ENCODE data around the gene ACSM5.
"Not testable (repeated sequence)": the region's sequence is repeated elsewhere in the genome, so short reads cannot be mapped to it uniquely, and the experiment has no call there.

Gene ACSM5

GRCh38 chr16:20399185-20399584, 10.1 kb upstream of the ACSM5 start:
- DNase-seq (ENCODE audit: low read depth), result no peak

- DNase-seq (ENCODE audit: low read depth), result no peak
Measured at GRCh38 chr16:20401066-20401465, 8.3 kb upstream of the ACSM5 start.

- DNase-seq (ENCODE audit: low read depth), result no peak
Measured at GRCh38 chr16:20401475-20402016, 7.8 kb upstream of the ACSM5 start.

GRCh38 chr16:20402651-20403050, 6.7 kb upstream of the ACSM5 start:
- DNase-seq (ENCODE audit: low read depth), result no peak

- DNase-seq (ENCODE audit: low read depth), result no peak
Measured at GRCh38 chr16:20404637-20405036, 4.7 kb upstream of the ACSM5 start, which contains the start of gene PDILT. TSS of gene PDILT (minus strand) at chr16:20404737. CDS start at chr16:20399300, 5,437 bp downstream.

- no peak for DNase-seq (ENCODE audit: low read depth)
Measured at GRCh38 chr16:20410121-20410723, 888 bp downstream of the ACSM5 start.

GRCh38 chr16:20411055-20411454, 1.7 kb downstream of the ACSM5 start:
- no peak for DNase-seq (ENCODE audit: low read depth)

GRCh38 chr16:20415541-20415940, 6.2 kb downstream of the ACSM5 start:
- DNase-seq (ENCODE audit: low read depth), result no peak

- DNase-seq (ENCODE audit: low read depth), result not testable (repeated sequence)
Measured at GRCh38 chr16:20419093-20419492, 9.8 kb downstream of the ACSM5 start.

- DNase-seq (ENCODE audit: low read depth), result not testable (repeated sequence)
Measured at GRCh38 chr16:20421748-20422147, 12.4 kb downstream of the ACSM5 start.

- not testable (repeated sequence) for DNase-seq (ENCODE audit: low read depth)
Measured at GRCh38 chr16:20423772-20424128, 14.4 kb downstream of the ACSM5 start.

- DNase-seq (ENCODE audit: low read depth), result no peak
Measured at GRCh38 chr16:20424129-20424866, 15.0 kb downstream of the ACSM5 start.

- DNase-seq (ENCODE audit: low read depth), result not testable (repeated sequence)
Measured at GRCh38 chr16:20427401-20427797, 18.1 kb downstream of the ACSM5 start.

- DNase-seq (ENCODE audit: low read depth), result not testable (repeated sequence)
Measured at GRCh38 chr16:20429499-20429898, 20.2 kb downstream of the ACSM5 start.

GRCh38 chr16:20430480-20430879, 21.1 kb downstream of the ACSM5 start:
- DNase-seq (ENCODE audit: low read depth), result not testable (repeated sequence)

GRCh38 chr16:20430948-20431347, 21.6 kb downstream of the ACSM5 start:
- DNase-seq (ENCODE audit: low read depth), result no peak

- DNase-seq (ENCODE audit: low read depth), result not testable (repeated sequence)
Measured at GRCh38 chr16:20438950-20439349, 29.6 kb downstream of the ACSM5 start.

- DNase-seq (ENCODE audit: low read depth), result not testable (repeated sequence)
Measured at GRCh38 chr16:20439820-20440231, 30.5 kb downstream of the ACSM5 start.

- not testable (repeated sequence) for DNase-seq (ENCODE audit: low read depth)
Measured at GRCh38 chr16:20440731-20441130, 31.4 kb downstream of the ACSM5 start.

- no peak for DNase-seq (ENCODE audit: low read depth)
Measured at GRCh38 chr16:20441191-20441590, 31.9 kb downstream of the ACSM5 start.

- not testable (repeated sequence) for DNase-seq (ENCODE audit: low read depth)
Measured at GRCh38 chr16:20441859-20442258, 32.5 kb downstream of the ACSM5 start.

- not testable (repeated sequence) for DNase-seq (ENCODE audit: low read depth)
Measured at GRCh38 chr16:20446652-20447393, 37.5 kb downstream of the ACSM5 start.

GRCh38 chr16:20451364-20451763, 42.0 kb downstream of the ACSM5 start, which contains the start of gene ACSM2A:
TSS of gene ACSM2A (plus strand) at chr16:20451521. CDS start at chr16:20460115, 8,594 bp downstream.
- DNase-seq (ENCODE audit: low read depth), result not testable (repeated sequence)

All from HS-5 (cell line).